PC-9 (cell line): Measurements from ENCODE around the gene CNTNAP5. TPM values are rescaled to one million over a fixed set of nuclear protein-coding genes. Genes with fewer than 3 reads are reported as not detected.

Source experiments
- BruUV-seq: library from RNA; stranded (reverse); fragments of 400-500 nt; replicated peaks from 2 replicates; lab custom pipeline; 2021; lab: Mats Ljungman, UMichigan
- CTCF ChIA-PET: fragments of 300-600 bp; sonication (Branson Sonifier 250); formaldehyde crosslinking; loops from one replicate; lab custom pipeline; 2022; ENCODE audit warnings: antibody characterized with exemption; lab: Charles Lee
- POLR2A ChIA-PET: fragments of 300-600 bp; sonication (Branson Sonifier 250); formaldehyde crosslinking; loops from one replicate; lab custom pipeline; 2022; ENCODE audit warnings: antibody characterized with exemption; ENCODE audit not compliant: unreplicated experiment; lab: Charles Lee
- DNase-seq, 2 experiments: peaks; one replicate each; pipeline versions ENCODE4 v3.0.0 to v3.0.0-alpha.2; 2015 to 2022; ENCODE audit warnings: mixed read lengths in 1 of 2
- H2AFZ ChIP-seq: fragments of 200-600 bp; sonication (generic); 2 replicates; pipeline ENCODE4 v1.8.1; 2017; ENCODE audit warnings: antibody characterized with exemption
- H3F3A ChIP-seq: fragments of 200-600 bp; sonication (generic); 2 replicates; pipeline ENCODE4 v1.8.1; 2017; ENCODE audit warnings: antibody characterized with exemption, mild to moderate bottlenecking, low read depth; ENCODE audit not compliant: insufficient read depth
- H3K27ac ChIP-seq: fragments of 200-600 bp; sonication (generic); 2 replicates; pipeline ENCODE4 v1.6.1; 2016; ENCODE audit warnings: mixed run types
- H3K27me3 ChIP-seq: fragments of 200-600 bp; sonication (generic); 2 replicates; pipeline ENCODE4 v1.6.1; 2016; ENCODE audit warnings: low read depth, mixed run types; ENCODE audit not compliant: insufficient read depth
- H3K36me3 ChIP-seq: fragments of 200-600 bp; sonication (generic); 2 replicates; pipeline ENCODE4 v1.6.1; 2016; ENCODE audit warnings: low read depth, mixed run types
- H3K4me1 ChIP-seq: fragments of 200-600 bp; sonication (generic); replicated peaks from 2 replicates; pipeline ENCODE4 v1.6.1; 2016; ENCODE audit warnings: mixed run types; ENCODE audit not compliant: insufficient read depth
- H3K4me2 ChIP-seq: fragments of 200-600 bp; sonication (generic); 2 replicates; pipeline ENCODE4 v1.6.1; 2017; ENCODE audit warnings: mixed run types
- H3K4me3 ChIP-seq: fragments of 200-600 bp; sonication (generic); 2 replicates; pipeline ENCODE4 v1.6.1; 2016; ENCODE audit warnings: mixed run types
- H3K79me2 ChIP-seq: fragments of 200-600 bp; sonication (generic); 2 replicates; pipeline ENCODE4 v1.6.1; 2017; ENCODE audit warnings: low read depth, mixed run types
- H3K9me2 ChIP-seq: fragments of 200-600 bp; sonication (generic); 2 replicates; pipeline ENCODE4 v1.8.1; 2017; ENCODE audit warnings: mild to moderate bottlenecking; ENCODE audit not compliant: insufficient read depth
- H3K9me3 ChIP-seq: fragments of 200-600 bp; sonication (generic); 2 replicates; pipeline ENCODE4 v1.8.1; 2016; ENCODE audit warnings: low read depth; ENCODE audit not compliant: insufficient read depth
- H4K20me1 ChIP-seq: fragments of 200-600 bp; sonication (generic); 2 replicates; pipeline ENCODE4 v1.8.1; 2017; ENCODE audit not compliant: insufficient read depth
- CTCF ChIP-seq: fragments of 200-600 bp; sonication (generic); conservative IDR thresholded peaks from 2 replicates; pipeline ENCODE4 v1.6.1; 2017; ENCODE audit warnings: mixed run types, antibody characterized with exemption, mild to moderate bottlenecking, moderate library complexity
- EZH2 ChIP-seq: fragments of 200-600 bp; sonication (generic); IDR thresholded peaks from 2 replicates; pipeline ENCODE4 v1.8.0; 2017; ENCODE audit warnings: antibody characterized with exemption, low read depth
- intact Hi-C: fragments of 100-400 bp; cut with micrococcal nuclease; formaldehyde crosslinking; loops from one replicate; pipeline ENCODE4 v1.10.0; 2022; ENCODE audit not compliant: unreplicated experiment
- total RNA-seq: library from RNA; stranded (reverse); gene quantifications from 2 replicates; pipeline ENCODE4 v1.2.3, GENCODE V29; 2021

The CNTNAP5 gene
- total RNA-seq, 1 experiment from 2014 or later: not detected

- no peak overlapping the region for H2AFZ ChIP-seq
- intact Hi-C loops: no loop called here
- POLR2A ChIA-PET: no interaction called here
- no peaks in the 10 kb centered on the region for H3K79me2 ChIP-seq
- no peaks in the 10 kb centered on the region for H3K27me3 ChIP-seq
- H3K27ac ChIP-seq: no peak overlapping the region
- CTCF ChIA-PET: no interaction called here
- no TSS peak for BruUV-seq
- no peak overlapping the region for H3K4me3 ChIP-seq
- H3F3A ChIP-seq: no peaks in the 10 kb centered on the region
- DNase-seq: no peak
- H3K36me3 ChIP-seq: no peaks in the 10 kb centered on the region
- H4K20me1 ChIP-seq: no peaks in the 10 kb centered on the region
- no peaks in the 10 kb centered on the region for H3K9me2 ChIP-seq
- no peak overlapping the region for H3K4me2 ChIP-seq
- no peaks in the 10 kb centered on the region for H3K9me3 ChIP-seq
- TF ChIP-seq EZH2: no peak
- TF ChIP-seq CTCF: no peak
- H3K4me1 ChIP-seq: no peaks in the 10 kb centered on the region
Observed at GRCh38 chr2:124079045-124079444, 54.0 kb downstream of the CNTNAP5 start.

DNA sequence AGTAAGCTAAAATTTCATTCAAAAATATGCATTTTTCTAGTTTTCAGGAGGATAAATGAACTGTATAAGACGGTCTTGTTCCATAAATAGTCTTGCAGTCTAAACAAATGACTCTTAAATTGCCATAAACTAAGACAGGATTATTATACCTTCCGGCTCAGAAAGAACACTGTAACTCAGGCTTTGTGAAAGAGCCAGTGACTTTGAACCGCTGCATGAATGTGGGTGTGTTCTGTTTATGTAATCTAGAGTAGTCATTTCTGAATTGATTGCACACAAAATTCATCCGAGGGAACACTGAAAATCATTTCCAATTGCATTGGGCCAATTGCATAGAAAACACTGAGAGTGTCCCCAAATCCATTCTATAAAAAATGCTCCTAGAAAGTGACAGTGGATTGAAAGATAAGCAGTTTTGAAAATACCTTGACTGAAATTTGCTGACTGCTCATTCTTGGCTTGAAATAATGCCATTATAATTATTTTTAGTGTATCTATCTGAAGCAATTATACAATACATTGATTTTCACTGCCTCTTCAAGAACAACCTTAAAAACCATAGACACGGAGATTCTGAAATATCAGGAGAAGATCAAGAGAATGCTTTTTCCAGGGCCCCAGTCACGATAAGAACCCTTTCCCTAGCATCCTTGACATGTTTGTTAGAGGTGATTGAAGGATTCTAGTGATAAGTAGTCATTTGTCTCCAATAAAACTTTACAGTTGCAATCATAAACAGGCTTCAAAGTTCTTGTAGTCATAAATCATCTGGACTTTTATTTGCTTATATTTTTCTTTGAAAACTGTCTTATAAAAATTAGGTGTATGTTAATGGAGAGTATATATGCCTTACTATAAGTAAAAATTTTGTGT, 55.4 kb downstream of the CNTNAP5 start:
- no peak overlapping the region for H2AFZ ChIP-seq
- no peak overlapping the region for H3K4me3 ChIP-seq
- H3K36me3 ChIP-seq: no peaks in the 10 kb centered on the region
- no peaks in the 10 kb centered on the region for H3F3A ChIP-seq
- no peaks in the 10 kb centered on the region for H4K20me1 ChIP-seq
- H3K4me2 ChIP-seq: no peak overlapping the region
- no peaks in the 10 kb centered on the region for H3K79me2 ChIP-seq
- CTCF ChIA-PET: no interaction called here
- no peaks in the 10 kb centered on the region for H3K4me1 ChIP-seq
- POLR2A ChIA-PET: no interaction called here
- H3K27ac ChIP-seq: no peak overlapping the region
- intact Hi-C loops: no loop called here
- H3K27me3 ChIP-seq: no peaks in the 10 kb centered on the region
- BruUV-seq: no TSS peak
- no peak for TF ChIP-seq EZH2
- no peak for TF ChIP-seq CTCF
- H3K9me3 ChIP-seq: no peaks in the 10 kb centered on the region
- no peak for DNase-seq
- H3K9me2 ChIP-seq: no peaks in the 10 kb centered on the region

DNA sequence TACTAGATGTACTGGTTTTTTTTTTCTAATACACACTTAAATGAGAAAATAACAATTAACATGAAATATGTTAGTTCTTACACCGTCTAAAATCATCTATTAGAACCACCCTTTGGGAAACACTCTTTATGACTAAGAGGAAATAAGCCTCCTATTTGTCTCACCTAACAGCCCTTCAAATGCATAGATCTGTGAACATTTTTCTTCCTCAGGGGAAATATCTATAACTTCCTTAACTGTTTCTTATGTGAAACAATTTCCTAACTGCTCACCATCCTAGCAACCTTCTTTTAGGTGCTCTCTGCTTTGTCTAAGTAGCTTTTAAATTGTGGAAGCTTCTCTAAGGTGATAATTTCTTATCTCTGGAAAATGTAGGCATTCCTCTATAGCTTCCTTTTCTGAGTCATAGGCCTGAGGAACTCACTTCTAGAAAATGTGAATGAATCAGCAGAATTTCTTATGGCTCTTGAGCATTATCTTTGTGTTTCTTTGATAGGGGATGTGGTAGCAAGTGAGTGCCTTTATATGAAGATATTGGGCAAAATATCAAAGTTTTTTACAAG, 56.1 kb downstream of the CNTNAP5 start:
- BruUV-seq: no TSS peak
- Histone ChIP-seq H3K27ac (no peak overlapping the region), H2AFZ (no peak overlapping the region), H3K79me2 (no peaks in the 10 kb centered on the region), H3K9me3 (no peaks in the 10 kb centered on the region), H4K20me1 (no peaks in the 10 kb centered on the region), H3K4me1 (no peaks in the 10 kb centered on the region), H3F3A (no peaks in the 10 kb centered on the region), H3K36me3 (no peaks in the 10 kb centered on the region), H3K9me2 (no peaks in the 10 kb centered on the region), H3K4me3 (no peak overlapping the region), H3K27me3 (no peaks in the 10 kb centered on the region), H3K4me2 (no peak overlapping the region)
- peak in 1 of 2 experiments; percentile 35 for DNase-seq
- intact Hi-C loops: no loop called here
- TF ChIP-seq CTCF (no peak), EZH2 (no peak)
- ChIA-PET POLR2A (no interaction called here), CTCF (no interaction called here)
